ENCODE results near the gene LPCAT2. TPM values are rescaled to one million over a fixed set of nuclear protein-coding genes. Genes with fewer than 3 reads are reported as not detected.

Gene LPCAT2
- total RNA-seq, 4 donors from 2014 or later = 8.0 to 27.1 (median 18.0) TPM

GRCh38 chr16:55501549-55502322, 7.1 kb upstream of the LPCAT2 start:
- 79 to 85% methylated on average over 2 to 9 of the region's 9 CpGs for WGBS, 2 donors (ENCODE audit: low coverage in 1 of 2)
- TF ChIP-seq POLR2AphosphoS5 (IDR thresholded peaks at IDR 0.05) (no peak), POLR2A (IDR thresholded peaks at IDR 0.05) (no peak), CTCF (IDR thresholded peaks at IDR 0.05) (peak in 1 of 4 experiments; percentile 16), EP300 (IDR thresholded peaks at IDR 0.05) (no peak)
- peaks cover 0 to 34% of the 10 kb centered on the region in 2 donors for H3K36me3 ChIP-seq
- no peak overlapping the region for H3K4me3 ChIP-seq
- H3K27ac ChIP-seq = peak overlapping the region in 2 of 4 donors; percentile 3 to 64
- no peaks in the 10 kb centered on the region for H3K9me3 ChIP-seq
- peaks cover 0 to 67% (median 23%) of the 10 kb centered on the region in 3 donors for H3K4me1 ChIP-seq
- no peak for ATAC-seq
- H3K27me3 ChIP-seq = no peaks in the 10 kb centered on the region

GRCh38 chr16:55502801-55503366, 6.0 kb upstream of the LPCAT2 start:
- peaks cover 0 to 30% of the 10 kb centered on the region in 2 donors for H3K36me3 ChIP-seq
- WGBS, 2 donors (ENCODE audit: low coverage in 1 of 2) = 0% methylated on average over 2 of the region's 13 CpGs; no CpG with 5 or more reads in 1 of the 2 donors
- H3K4me3 ChIP-seq = no peak overlapping the region
- no peaks in the 10 kb centered on the region for H3K9me3 ChIP-seq
- peak overlapping the region in 3 of 4 donors; percentile 45 to 64 (median 52) for H3K27ac ChIP-seq
- TF ChIP-seq POLR2AphosphoS5 (IDR thresholded peaks at IDR 0.05) = peak; percentile 94
- no peak for TF ChIP-seq EP300 (IDR thresholded peaks at IDR 0.05)
- peak in 2 of 4 experiments; percentile 3 to 40 for TF ChIP-seq CTCF (IDR thresholded peaks at IDR 0.05)
- H3K4me1 ChIP-seq = peaks cover 0 to 64% (median 23%) of the 10 kb centered on the region in 3 donors
- no peaks in the 10 kb centered on the region for H3K27me3 ChIP-seq
- peak; percentile 86 for ATAC-seq

GRCh38 chr16:55503726-55504550, 4.9 kb upstream of the LPCAT2 start:
- Histone ChIP-seq H3K4me1 (peaks cover 0 to 63% (median 23%) of the 10 kb centered on the region in 3 donors), H3K27ac (peak overlapping the region in 1 of 4 donors; percentile 64), H3K27me3 (peaks cover 7% of the 10 kb centered on the region), H3K9me3 (no peaks in the 10 kb centered on the region), H3K36me3 (peaks cover 0 to 24% of the 10 kb centered on the region in 2 donors), H3K4me3 (no peak overlapping the region)
- TF ChIP-seq EP300 (IDR thresholded peaks at IDR 0.05) (no peak), POLR2AphosphoS5 (IDR thresholded peaks at IDR 0.05) (no peak)
- no peak for ATAC-seq
- 90 to 93% methylated on average over 7 to 8 of the region's 8 CpGs for WGBS, 2 donors (ENCODE audit: low coverage in 1 of 2)

GRCh38 chr16:55505333-55506015, 3.4 kb upstream of the LPCAT2 start:
- peaks cover 19% of the 10 kb centered on the region for H3K27me3 ChIP-seq
- no peak overlapping the region for H3K27ac ChIP-seq
- 88 to 96% methylated on average over 5 of the region's 10 CpGs for WGBS, 2 donors (ENCODE audit: low coverage in 1 of 2)
- TF ChIP-seq POLR2A (IDR thresholded peaks at IDR 0.05) (no peak), CTCF (IDR thresholded peaks at IDR 0.05) (no peak), POLR2AphosphoS5 (IDR thresholded peaks at IDR 0.05) (no peak), EP300 (IDR thresholded peaks at IDR 0.05) (no peak)
- no peaks in the 10 kb centered on the region for H3K9me3 ChIP-seq
- H3K4me1 ChIP-seq = peaks cover 0 to 62% (median 17%) of the 10 kb centered on the region in 3 donors
- peaks cover 0 to 24% of the 10 kb centered on the region in 2 donors for H3K36me3 ChIP-seq
- no peak overlapping the region for H3K4me3 ChIP-seq
- no peak for ATAC-seq

Data from gastroesophageal sphincter (tissue), 4 donors.